ENCODE results near the gene NLGN1. TPM values are rescaled to one million over a fixed set of nuclear protein-coding genes. Genes with fewer than 3 reads are reported as not detected.

NLGN1 gene
- total RNA-seq, 1 donor, result 6.1 TPM

GRCh38 chr3:173785004-173785403, 387.5 kb downstream of the NLGN1 start:
- TF ChIP-seq CTCF (IDR thresholded peaks at IDR 0.05; ENCODE audit: insufficient read depth, low read length), result no peak
- no peak overlapping the region for H3K4me3 ChIP-seq (ENCODE audit: low read depth, low read length)
- DNase-seq (ENCODE audit: low read depth), result no peak

- no peak overlapping the region for H3K4me3 ChIP-seq (ENCODE audit: low read depth, low read length)
- TF ChIP-seq CTCF (IDR thresholded peaks at IDR 0.05; ENCODE audit: insufficient read depth, low read length), result no peak
- DNase-seq (ENCODE audit: low read depth), result peak; percentile 21
These were observed 392.1 kb downstream of the NLGN1 start for GRCh38 chr3:173789530-173790162.

GRCh38 chr3:173793963-173794362, 396.4 kb downstream of the NLGN1 start:
- no peak for TF ChIP-seq CTCF (IDR thresholded peaks at IDR 0.05; ENCODE audit: insufficient read depth, low read length)
- H3K4me3 ChIP-seq (ENCODE audit: low read depth, low read length), result no peak overlapping the region
- DNase-seq (ENCODE audit: low read depth), result no peak

GRCh38 chr3:173796405-173796804, 398.9 kb downstream of the NLGN1 start:
- no peak overlapping the region for H3K4me3 ChIP-seq (ENCODE audit: low read depth, low read length)
- no peak for DNase-seq (ENCODE audit: low read depth)
- no peak for TF ChIP-seq CTCF (IDR thresholded peaks at IDR 0.05; ENCODE audit: insufficient read depth, low read length)

GRCh38 chr3:173796890-173797289, 399.3 kb downstream of the NLGN1 start:
- no peak for DNase-seq (ENCODE audit: low read depth)
- TF ChIP-seq CTCF (IDR thresholded peaks at IDR 0.05; ENCODE audit: insufficient read depth, low read length), result no peak
- H3K4me3 ChIP-seq (ENCODE audit: low read depth, low read length), result no peak overlapping the region

- no peak overlapping the region for H3K4me3 ChIP-seq (ENCODE audit: low read depth, low read length)
- DNase-seq (ENCODE audit: low read depth), result no peak
- TF ChIP-seq CTCF (IDR thresholded peaks at IDR 0.05; ENCODE audit: insufficient read depth, low read length), result no peak
These were observed 401.7 kb downstream of the NLGN1 start for GRCh38 chr3:173799060-173799816.
